RWPE2 (cell line): ENCODE results near the gene SERINC3.
"Not testable (repeated sequence)": the region's sequence is repeated elsewhere in the genome, so short reads cannot be mapped to it uniquely, and the experiment has no call there.

Source experiments
- ATAC-seq: fragments of 200-7000 bp; cut with Tn5 transposase; 3 replicates; pipeline ENCODE4 v1.9.1; 2021; ENCODE audit warnings: low read depth
- DNase-seq: peaks from one replicate; pipeline ENCODE4 v3.0.0-alpha.2; 2020; ENCODE audit warnings: low spot score
- H3K27ac ChIP-seq: fragments of 450-650 bp; 2 replicates; pipeline ENCODE4 v1.5.1; 2017; ENCODE audit warnings: mild to moderate bottlenecking; ENCODE audit not compliant: poor library complexity, severe bottlenecking
- H3K27me3 ChIP-seq: fragments of 250-450 bp; sonication (Bioruptor Pico); 2 replicates; pipeline ENCODE4 v1.5.1; 2021; ENCODE audit warnings: mild to moderate bottlenecking, moderate library complexity; ENCODE audit not compliant: insufficient read depth, poor library complexity, severe bottlenecking
- H3K36me3 ChIP-seq: fragments of 250-450 bp; sonication (Bioruptor Pico); 2 replicates; pipeline ENCODE4 v1.5.1; 2020; ENCODE audit warnings: low read depth, mild to moderate bottlenecking, moderate library complexity
- H3K4me1 ChIP-seq: fragments of 250-450 bp; sonication (Bioruptor Pico); 2 replicates; pipeline ENCODE4 v1.5.1; 2021; ENCODE audit warnings: mild to moderate bottlenecking, moderate library complexity; ENCODE audit not compliant: insufficient read depth, poor library complexity, severe bottlenecking
- H3K4me3 ChIP-seq: fragments of 250-450 bp; sonication (Bioruptor Pico); 2 replicates; pipeline ENCODE4 v1.5.1; 2021; ENCODE audit warnings: mild to moderate bottlenecking, moderate library complexity; ENCODE audit not compliant: severe bottlenecking
- H3K9me3 ChIP-seq: fragments of 250-450 bp; sonication (Bioruptor Pico); 2 replicates; pipeline ENCODE4 v1.5.1; 2021; ENCODE audit warnings: mild to moderate bottlenecking, moderate library complexity; ENCODE audit not compliant: severe bottlenecking
- CTCF ChIP-seq: fragments of 450-650 bp; IDR thresholded peaks from one replicate; pipeline ENCODE4 v1.5.1; 2017; ENCODE audit warnings: mild to moderate bottlenecking, moderate library complexity; ENCODE audit not compliant: poor library complexity, severe bottlenecking

Gene SERINC3

DNA sequence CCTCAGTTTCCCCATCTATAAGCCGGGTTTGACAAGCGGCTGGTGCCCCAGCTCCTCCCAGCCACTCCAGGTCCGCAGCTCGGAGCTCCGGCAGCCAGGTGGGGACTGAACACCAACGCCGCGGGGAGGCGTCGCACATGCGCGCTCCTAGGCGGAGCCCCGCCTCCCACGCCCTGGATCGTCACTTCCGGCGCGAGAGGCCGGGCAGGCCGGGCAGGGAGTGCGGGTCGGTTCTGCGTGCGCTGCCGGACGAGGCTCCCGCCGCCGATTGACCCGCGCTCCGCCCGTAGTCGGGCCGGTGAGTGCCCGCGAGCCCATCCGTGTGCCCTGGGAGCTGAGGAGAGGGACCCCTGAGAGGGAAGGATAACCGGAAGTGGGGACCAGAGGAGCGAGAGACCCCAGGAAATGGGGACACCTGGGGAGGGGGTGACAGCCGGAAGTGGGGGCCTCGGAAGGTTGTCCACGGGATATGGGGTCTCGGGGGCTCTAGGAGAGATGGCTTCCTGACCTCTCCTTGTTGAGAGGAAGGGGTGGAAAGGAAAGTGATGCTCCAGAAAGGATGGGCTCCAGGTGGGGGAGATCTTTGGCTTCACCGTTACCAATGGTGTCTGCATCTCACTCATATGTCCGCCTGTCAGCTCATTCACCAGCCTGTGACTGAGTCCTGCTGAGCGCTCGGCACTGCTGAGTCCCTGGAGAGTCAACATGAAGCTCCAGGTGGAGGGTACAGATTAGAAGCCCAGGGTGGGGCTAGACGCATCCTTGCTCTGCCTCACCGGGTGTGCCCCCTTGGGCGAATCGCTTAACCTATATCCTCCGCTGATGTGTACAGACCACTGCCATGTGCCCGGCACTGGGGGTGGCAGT lies 45.9 kb downstream of the SERINC3 start, which contains the start of gene TTPAL:
TSS of gene TTPAL (plus strand) at position 181 of the 867 bp plus-strand sequence. CDS start 4,126 bp downstream, outside the sequence.
- peak; percentile 93 for ATAC-seq
- H3K9me3 ChIP-seq: no peaks in the 10 kb centered on the region
- H3K36me3 ChIP-seq: peaks cover 15% of the 10 kb centered on the region
- H3K4me1 ChIP-seq: peaks cover 11% of the 10 kb centered on the region
- TF ChIP-seq CTCF: peak; percentile 84
- peak; percentile 99 for DNase-seq
- peak within 1 kb of the TSS; percentile 61 for H3K4me3 ChIP-seq
- H3K27me3 ChIP-seq: no peaks in the 10 kb centered on the region
- H3K27ac ChIP-seq: peak within 1 kb of the TSS; percentile 41

- Histone ChIP-seq H3K27me3 (no peaks in the 10 kb centered on the region), H3K4me3 (peak overlapping the region; percentile 61), H3K27ac (peak overlapping the region; percentile 41), H3K9me3 (no peaks in the 10 kb centered on the region), H3K4me1 (peaks cover 11% of the 10 kb centered on the region), H3K36me3 (peaks cover 9% of the 10 kb centered on the region)
- TF ChIP-seq CTCF: no peak
- DNase-seq (no peak), ATAC-seq (no peak)
Measured at GRCh38 chr20:44475372-44475693, 46.5 kb downstream of the SERINC3 start.

DNA sequence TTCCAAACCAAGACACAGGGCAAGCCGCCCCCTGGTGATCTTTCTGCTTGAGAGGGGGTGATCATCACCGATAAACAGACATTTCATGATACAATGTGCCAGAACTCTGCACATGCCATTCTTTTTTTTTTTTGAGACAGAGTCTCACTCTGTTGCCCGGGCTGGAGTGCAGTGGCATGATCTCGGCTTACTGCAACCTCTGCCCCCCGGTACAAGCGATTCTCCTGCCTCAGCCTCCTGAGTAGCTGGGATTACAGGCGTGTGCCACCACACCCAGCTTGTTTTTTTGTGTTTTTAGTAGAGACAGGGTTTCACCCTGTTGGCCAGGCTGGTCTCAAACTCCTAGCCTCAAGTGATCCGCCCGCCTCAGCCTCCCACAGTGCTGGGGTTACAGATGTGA lies 49.6 kb downstream of the SERINC3 start:
- H3K27ac ChIP-seq, H3K27me3 ChIP-seq, H3K36me3 ChIP-seq, DNase-seq, ATAC-seq, H3K4me3 ChIP-seq, H3K9me3 ChIP-seq: not testable (repeated sequence)
- H3K4me1 ChIP-seq: peaks cover 10% of the 10 kb centered on the region

DNA sequence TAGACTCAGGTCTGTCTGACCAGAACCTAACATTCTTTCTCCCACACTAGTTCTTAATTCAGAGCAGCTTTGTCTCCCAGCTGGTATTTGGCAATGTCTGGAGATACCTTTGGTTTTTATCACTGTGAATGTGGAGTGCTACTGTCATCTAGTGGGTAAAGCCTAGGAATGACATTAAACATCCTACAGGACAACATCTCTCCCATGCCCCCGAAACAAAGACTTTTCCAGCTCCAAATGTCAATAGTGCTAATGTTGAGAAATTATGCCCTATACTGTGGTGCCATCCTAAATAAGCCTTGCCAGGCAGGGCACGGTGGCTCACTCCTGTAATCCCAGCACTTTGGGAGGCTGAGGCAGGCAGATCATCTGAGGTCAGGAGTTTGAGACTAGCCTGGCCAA lies 50.4 kb downstream of the SERINC3 start:
- peak; percentile 97 for TF ChIP-seq CTCF
- Histone ChIP-seq H3K4me1 (peaks cover 2% of the 10 kb centered on the region), H3K9me3 (no peaks in the 10 kb centered on the region), H3K27ac (no peak overlapping the region), H3K4me3 (no peak overlapping the region), H3K27me3 (no peaks in the 10 kb centered on the region), H3K36me3 (no peaks in the 10 kb centered on the region)
- DNase-seq (no peak), ATAC-seq (peak; percentile 4; the same call in 1 of the 3 replicates)

GRCh38 chr20:44470327-44470726 lies 51.5 kb downstream of the SERINC3 start:
- no peak for ATAC-seq
- no peak for DNase-seq
- Histone ChIP-seq H3K27ac (no peak overlapping the region), H3K9me3 (no peaks in the 10 kb centered on the region), H3K4me1 (no peaks in the 10 kb centered on the region), H3K27me3 (no peaks in the 10 kb centered on the region), H3K4me3 (no peak overlapping the region), H3K36me3 (no peaks in the 10 kb centered on the region)
- no peak for TF ChIP-seq CTCF
